GM18951 (cell line): Measurements from ENCODE around the gene CAPNS1.
"Not testable (repeated sequence)": the region's sequence is repeated elsewhere in the genome, so short reads cannot be mapped to it uniquely, and the experiment has no call there.

Source experiments
- POLR2A ChIP-seq: IDR thresholded peaks from 4 replicates; pipeline ENCODE4 v1.6.1; 2011; ENCODE audit warnings: mild to moderate bottlenecking; ENCODE audit not compliant: insufficient read length, insufficient read depth; ENCODE audit errors: extremely low read depth
- in situ Hi-C: fragments of 300-500 bp; cut with MboI; formaldehyde crosslinking; loops from one replicate; pipeline ENCODE4 v1.12.0; 2022; ENCODE audit warnings: low sequenced_read_pairs, mixed read lengths, inconsistent platforms; ENCODE audit not compliant: unreplicated experiment

CAPNS1 gene

GRCh38 chr19:36151144-36152018 lies 11.5 kb downstream of the CAPNS1 start:
- in situ Hi-C loops = no loop called here
- no peak for TF ChIP-seq POLR2A

- in situ Hi-C loops = no loop called here
- TF ChIP-seq POLR2A = no peak
These were observed 12.1 kb downstream of the CAPNS1 start for GRCh38 chr19:36152019-36152351.

GRCh38 chr19:36152352-36153091 lies 12.7 kb downstream of the CAPNS1 start, which contains the start of gene COX7A1:
Gene COX7A1, minus strand, starts transcription at chr19:36152447. Its CDS starts 40 bp downstream, at chr19:36152407.
- in situ Hi-C loops = no loop called here
- no peak for TF ChIP-seq POLR2A

GRCh38 chr19:36153126-36153525 lies 13.3 kb downstream of the CAPNS1 start:
- in situ Hi-C loops = no loop called here
- TF ChIP-seq POLR2A = no peak

- in situ Hi-C loops = no loop called here
- TF ChIP-seq POLR2A = no peak
These were observed 21.1 kb downstream of the CAPNS1 start for GRCh38 chr19:36160821-36161596.

- in situ Hi-C loops = no loop called here
- no peak for TF ChIP-seq POLR2A
These were observed 23.9 kb downstream of the CAPNS1 start for GRCh38 chr19:36163813-36164212.

GRCh38 chr19:36169084-36169760 lies 29.4 kb downstream of the CAPNS1 start:
- in situ Hi-C loops = no loop called here
- no peak for TF ChIP-seq POLR2A

- TF ChIP-seq POLR2A = no peak
- in situ Hi-C loops = no loop called here
These were observed 33.0 kb downstream of the CAPNS1 start for GRCh38 chr19:36172852-36173251.

- in situ Hi-C loops = not testable (repeated sequence)
These were observed 34.0 kb downstream of the CAPNS1 start for GRCh38 chr19:36173846-36174245.

GRCh38 chr19:36179077-36179476 lies 39.2 kb downstream of the CAPNS1 start:
- in situ Hi-C loops = not testable (repeated sequence)

- in situ Hi-C loops = no loop called here
These were observed 42.9 kb downstream of the CAPNS1 start for GRCh38 chr19:36182612-36183244.

GRCh38 chr19:36183245-36183628 lies 43.4 kb downstream of the CAPNS1 start:
- no peak for TF ChIP-seq POLR2A
- in situ Hi-C loops = no loop called here

More at GRCh38 chr19:36182612-36183244, 42.9 kb downstream of the CAPNS1 start:
- TF ChIP-seq POLR2A = no peak

- in situ Hi-C loops = not testable (repeated sequence)
These were observed 46.9 kb downstream of the CAPNS1 start for GRCh38 chr19:36186722-36187121.
